Mucosa of gallbladder (tissue), 1 donor: ENCODE data around the gene GABRB2. TPM values are rescaled to one million over a fixed set of nuclear protein-coding genes. Genes with fewer than 3 reads are reported as not detected.
A peak's percentile ranks its signal among the peaks of the same experiment; 100 is the strongest.
"Not testable (repeated sequence)": the region's sequence is repeated elsewhere in the genome, so short reads cannot be mapped to it uniquely, and the experiment has no call there.

Experiments
- DNase-seq: peaks from one replicate; pipeline ENCODE4 v3.0.0-alpha.2; 2020; ENCODE audit warnings: low spot score
- total RNA-seq: library from RNA; stranded (reverse); gene quantifications from one replicate; pipeline ENCODE4 v1.2.1, GENCODE V29; 2021
- donor health status: DM: no; HTN: no; CAD: no.

GABRB2 gene
- total RNA-seq, result 0.72 TPM

- peak; percentile 55 for DNase-seq
Measured at GRCh38 chr5:161546470-161547301, at the start of gene GABRB2. GABRB2 (minus strand) TSS chr5:161546725; CDS start chr5:161546643, 82 bp downstream.

GRCh38 chr5:161585798-161586197 is 39.3 kb upstream of the GABRB2 start:
- DNase-seq, result no peak

GRCh38 chr5:161580621-161581020 is 34.1 kb upstream of the GABRB2 start:
- DNase-seq, result no peak

- no peak for DNase-seq
Measured at GRCh38 chr5:161572914-161573313, 26.4 kb upstream of the GABRB2 start.

GRCh38 chr5:161566081-161566480 is 19.6 kb upstream of the GABRB2 start:
- DNase-seq, result no peak

- DNase-seq, result no peak
Measured at GRCh38 chr5:161562446-161562845, 15.9 kb upstream of the GABRB2 start.

GRCh38 chr5:161549106-161549505 is 2.6 kb upstream of the GABRB2 start:
- DNase-seq, result no peak

- DNase-seq, result no peak
Measured at GRCh38 chr5:161548487-161549094, 2.1 kb upstream of the GABRB2 start.

GRCh38 chr5:161547738-161548486 is 1.4 kb upstream of the GABRB2 start:
- no peak for DNase-seq

GRCh38 chr5:161547406-161547737 is 847 bp upstream of the GABRB2 start:
- DNase-seq, result no peak

- DNase-seq, result no peak
Measured at GRCh38 chr5:161546095-161546469, 443 bp downstream of the GABRB2 start.

- DNase-seq, result no peak
Measured at GRCh38 chr5:161545344-161546094, 1.0 kb downstream of the GABRB2 start.

- DNase-seq, result no peak
Measured at GRCh38 chr5:161544350-161544765, 2.2 kb downstream of the GABRB2 start.

- DNase-seq, result no peak
Measured at GRCh38 chr5:161539016-161539415, 7.5 kb downstream of the GABRB2 start.

- no peak for DNase-seq
Measured at GRCh38 chr5:161535762-161536161, 10.8 kb downstream of the GABRB2 start.

- DNase-seq, result no peak
Measured at GRCh38 chr5:161530700-161531099, 15.8 kb downstream of the GABRB2 start.

- no peak for DNase-seq
Measured at GRCh38 chr5:161513942-161514341, 32.6 kb downstream of the GABRB2 start.

GRCh38 chr5:161507591-161507990 is 38.9 kb downstream of the GABRB2 start:
- DNase-seq, result no peak

GRCh38 chr5:161505160-161505559 is 41.4 kb downstream of the GABRB2 start:
- DNase-seq, result not testable (repeated sequence)

- no peak for DNase-seq
Measured at GRCh38 chr5:161498531-161498930, 48.0 kb downstream of the GABRB2 start.

- no peak for DNase-seq
Measured at GRCh38 chr5:161483721-161484120, 62.8 kb downstream of the GABRB2 start.

- no peak for DNase-seq
Measured at GRCh38 chr5:161481922-161482321, 64.6 kb downstream of the GABRB2 start.
